Measurements from ENCODE around the gene DNM3.

The DNM3 gene

DNA sequence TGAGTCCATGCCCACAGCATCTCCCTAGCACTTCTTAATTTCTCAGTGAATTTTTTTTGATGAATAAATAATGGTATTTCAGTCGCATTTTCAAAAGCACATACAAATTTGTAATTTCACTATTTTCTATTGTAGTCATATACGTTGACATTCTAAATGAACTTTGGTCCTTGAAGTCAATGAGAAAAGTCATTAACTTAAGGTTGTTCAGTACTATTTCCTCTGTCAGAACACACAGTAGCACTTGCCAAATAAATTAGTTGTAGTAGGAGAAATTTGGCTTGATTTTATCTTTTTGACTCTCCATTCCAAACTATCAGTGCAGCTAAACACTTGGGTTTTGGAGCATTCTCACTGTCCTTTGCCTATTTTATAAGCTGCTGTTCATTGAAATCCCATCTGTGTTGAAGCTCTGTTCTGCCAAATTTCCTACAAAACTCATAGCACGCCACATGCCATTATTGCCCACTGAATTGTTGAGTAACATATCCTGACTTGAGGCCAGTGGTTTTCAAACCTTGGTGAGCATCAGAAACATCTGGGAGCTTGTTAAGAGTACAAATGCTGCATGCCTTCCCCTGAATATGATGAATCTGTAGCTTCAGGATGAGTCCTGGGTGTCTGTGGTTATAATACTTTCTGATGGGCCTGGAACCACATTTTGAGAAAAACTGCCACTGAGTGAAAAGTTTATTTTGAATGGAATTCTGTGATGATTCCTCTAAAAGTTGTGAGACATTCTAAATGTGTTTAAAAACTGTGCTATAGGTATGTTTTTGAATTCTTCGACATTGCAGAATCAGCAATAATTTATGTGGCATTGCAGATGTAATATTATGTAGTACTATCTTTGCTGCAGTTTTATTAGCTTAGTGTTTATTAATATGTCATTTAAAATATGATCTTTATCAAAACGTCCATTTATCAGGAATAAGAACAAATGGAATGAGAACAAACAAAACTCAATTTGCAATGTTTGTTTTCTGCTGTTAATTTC lies 78.9 kb downstream of the DNM3 start:
- 90% methylated on average over 2 of the region's 5 CpGs for WGBS (ENCODE audit: insufficient coverage)
- Histone ChIP-seq H3K27ac (ENCODE audit: insufficient read depth in 1 of 2, low read depth in 1 of 2, low read length in 2 of 2, poor library complexity in 1 of 2, severe bottlenecking in 2 of 2) (no peak overlapping the region), H3K9me3 (ENCODE audit: control extremely low read depth in 1 of 5, control insufficient read depth in 4 of 5, insufficient read depth in 2 of 5, low read depth in 1 of 5, low read length in 4 of 5) (no peaks in the 10 kb centered on the region), H3K4me3 (ENCODE audit: control insufficient read depth in 1 of 7, extremely low read depth in 1 of 7, insufficient read depth in 4 of 7, low read depth in 2 of 7, low read length in 6 of 7) (no peak overlapping the region), H3K4me1 (ENCODE audit: control extremely low read depth in 1 of 4, control insufficient read depth in 4 of 4, insufficient read depth in 4 of 4, low read length in 3 of 4) (peaks cover 0 to 4% (median 2%) of the 10 kb centered on the region in 4 experiments), H3K36me3 (ENCODE audit: control insufficient read depth in 4 of 4, insufficient read depth in 4 of 4, low read length in 3 of 4) (no peaks in the 10 kb centered on the region), H3K27me3 (replicated peaks in 2 of 5; ENCODE audit: control insufficient read depth in 4 of 5, insufficient read depth in 5 of 5, low read length in 4 of 5) (no peaks in the 10 kb centered on the region)
- no peak for DNase-seq
- ChIA-PET CTCF (interaction anchor here (1.3 kb wide), 1 partner anchor 63 kb away, joined by 4 read pairs; no protein-coding TSS in a partner anchor), POLR2A (interaction anchor here (0.6 kb wide), 1 partner anchor 46 kb away, joined by 3 read pairs; no protein-coding TSS in a partner anchor)

DNA sequence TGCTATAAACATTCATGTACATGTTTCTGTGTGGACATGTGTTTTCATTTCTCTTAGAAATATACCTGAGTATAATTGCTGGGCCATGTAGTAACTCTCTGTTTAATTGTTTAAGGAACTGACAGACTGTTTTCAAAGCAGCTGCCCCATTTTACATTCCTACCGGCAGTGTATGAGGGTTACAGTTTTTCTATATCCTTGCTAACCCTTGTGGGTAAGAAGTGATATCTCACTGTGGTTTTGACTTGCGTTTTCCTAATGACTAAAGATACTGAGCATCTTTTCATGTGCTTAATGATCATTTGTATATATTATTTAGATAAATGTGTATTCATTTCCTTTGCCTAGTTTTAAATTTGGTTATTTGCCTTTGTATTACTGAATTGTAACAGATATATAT lies 81.7 kb downstream of the DNM3 start:
- no peak overlapping the region for H3K4me3 ChIP-seq (ENCODE audit: control insufficient read depth in 1 of 7, extremely low read depth in 1 of 7, insufficient read depth in 4 of 7, low read depth in 2 of 7, low read length in 6 of 7)
- 0% methylated on average over 1 of the region's 2 CpGs for WGBS (ENCODE audit: insufficient coverage)
- H3K27me3 ChIP-seq (replicated peaks in 2 of 5; ENCODE audit: control insufficient read depth in 4 of 5, insufficient read depth in 5 of 5, low read length in 4 of 5): no peaks in the 10 kb centered on the region
- DNase-seq: peak; percentile 25 to 81 (median 67)
- no peaks in the 10 kb centered on the region for H3K36me3 ChIP-seq (ENCODE audit: control insufficient read depth in 4 of 4, insufficient read depth in 4 of 4, low read length in 3 of 4)
- H3K4me1 ChIP-seq (ENCODE audit: control extremely low read depth in 1 of 4, control insufficient read depth in 4 of 4, insufficient read depth in 4 of 4, low read length in 3 of 4): peaks cover 0 to 4% (median 2%) of the 10 kb centered on the region in 4 experiments
- H3K27ac ChIP-seq (ENCODE audit: insufficient read depth in 1 of 2, low read depth in 1 of 2, low read length in 2 of 2, poor library complexity in 1 of 2, severe bottlenecking in 2 of 2): no peak overlapping the region
- POLR2A ChIA-PET: no interaction called here
- H3K9me3 ChIP-seq (ENCODE audit: control extremely low read depth in 1 of 5, control insufficient read depth in 4 of 5, insufficient read depth in 2 of 5, low read depth in 1 of 5, low read length in 4 of 5): no peaks in the 10 kb centered on the region
- CTCF ChIA-PET: no interaction called here

DNA sequence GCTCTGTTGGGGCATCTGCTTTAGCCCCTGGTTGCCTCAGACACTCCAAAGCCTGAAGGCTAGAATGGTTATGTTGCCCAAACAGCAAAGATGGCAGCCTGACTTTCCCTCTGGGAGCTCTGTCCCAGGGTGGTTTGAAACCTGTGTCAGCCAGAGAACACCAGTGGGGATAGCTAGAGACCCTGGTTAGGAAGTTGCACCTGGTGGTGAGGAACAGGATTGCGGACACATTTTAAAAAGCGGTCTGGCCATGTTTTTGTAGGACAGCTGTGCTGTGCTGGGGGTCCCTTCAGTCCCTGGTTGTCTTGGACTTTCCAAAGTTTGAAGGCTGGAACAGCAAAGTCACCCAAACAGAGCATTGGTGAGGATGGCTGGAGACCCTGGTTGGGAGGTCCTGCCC lies 87.8 kb downstream of the DNM3 start:
- Histone ChIP-seq H3K9me3 (ENCODE audit: control extremely low read depth in 1 of 5, control insufficient read depth in 4 of 5, insufficient read depth in 2 of 5, low read depth in 1 of 5, low read length in 4 of 5) (no peaks in the 10 kb centered on the region), H3K27me3 (replicated peaks in 2 of 5; ENCODE audit: control insufficient read depth in 4 of 5, insufficient read depth in 5 of 5, low read length in 4 of 5) (no peaks in the 10 kb centered on the region), H3K4me1 (ENCODE audit: control extremely low read depth in 1 of 4, control insufficient read depth in 4 of 4, insufficient read depth in 4 of 4, low read length in 3 of 4) (no peaks in the 10 kb centered on the region), H3K27ac (ENCODE audit: insufficient read depth in 1 of 2, low read depth in 1 of 2, low read length in 2 of 2, poor library complexity in 1 of 2, severe bottlenecking in 2 of 2) (no peak overlapping the region), H3K4me3 (ENCODE audit: control insufficient read depth in 1 of 7, extremely low read depth in 1 of 7, insufficient read depth in 4 of 7, low read depth in 2 of 7, low read length in 6 of 7) (no peak overlapping the region), H3K36me3 (ENCODE audit: control insufficient read depth in 4 of 4, insufficient read depth in 4 of 4, low read length in 3 of 4) (no peaks in the 10 kb centered on the region)
- WGBS (ENCODE audit: insufficient coverage): 100% methylated on average over 2 of the region's 2 CpGs
- ChIA-PET CTCF (interaction anchor here (1.0 to 1.6 kb wide), 5 partner anchors 9 to 514 kb away, joined by 3 to 5 read pairs (median 3); no protein-coding TSS in a partner anchor), POLR2A (no interaction called here)
- DNase-seq: no peak

DNA sequence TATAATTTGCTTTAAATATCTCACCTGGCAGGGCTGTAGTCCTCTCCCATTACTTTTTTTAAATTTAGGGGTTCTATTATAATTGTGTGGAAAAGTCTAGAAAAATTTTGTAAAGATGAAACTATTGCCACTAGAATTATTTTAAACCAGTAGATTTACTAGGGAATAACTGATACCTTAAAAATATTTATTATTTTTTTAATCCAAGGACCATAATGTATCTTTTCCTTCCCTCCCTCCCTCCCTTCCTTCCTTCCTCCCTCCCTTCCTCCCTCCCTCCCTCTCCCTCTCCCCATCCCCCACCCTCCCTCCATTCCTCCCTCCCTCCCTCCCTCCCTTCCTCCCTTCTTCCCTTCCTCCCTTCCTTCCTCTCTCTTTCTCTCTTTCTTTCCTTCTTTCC lies 90.5 kb downstream of the DNM3 start:
- Histone ChIP-seq H3K9me3 (ENCODE audit: control extremely low read depth in 1 of 5, control insufficient read depth in 4 of 5, insufficient read depth in 2 of 5, low read depth in 1 of 5, low read length in 4 of 5) (no peaks in the 10 kb centered on the region), H3K4me3 (ENCODE audit: control insufficient read depth in 1 of 7, extremely low read depth in 1 of 7, insufficient read depth in 4 of 7, low read depth in 2 of 7, low read length in 6 of 7) (no peak overlapping the region), H3K27me3 (replicated peaks in 2 of 5; ENCODE audit: control insufficient read depth in 4 of 5, insufficient read depth in 5 of 5, low read length in 4 of 5) (no peaks in the 10 kb centered on the region), H3K27ac (ENCODE audit: insufficient read depth in 1 of 2, low read depth in 1 of 2, low read length in 2 of 2, poor library complexity in 1 of 2, severe bottlenecking in 2 of 2) (no peak overlapping the region), H3K4me1 (ENCODE audit: control extremely low read depth in 1 of 4, control insufficient read depth in 4 of 4, insufficient read depth in 4 of 4, low read length in 3 of 4) (no peaks in the 10 kb centered on the region), H3K36me3 (ENCODE audit: control insufficient read depth in 4 of 4, insufficient read depth in 4 of 4, low read length in 3 of 4) (no peaks in the 10 kb centered on the region)
- CTCF ChIA-PET: no interaction called here
- POLR2A ChIA-PET: no interaction called here
- no peak for DNase-seq

DNA sequence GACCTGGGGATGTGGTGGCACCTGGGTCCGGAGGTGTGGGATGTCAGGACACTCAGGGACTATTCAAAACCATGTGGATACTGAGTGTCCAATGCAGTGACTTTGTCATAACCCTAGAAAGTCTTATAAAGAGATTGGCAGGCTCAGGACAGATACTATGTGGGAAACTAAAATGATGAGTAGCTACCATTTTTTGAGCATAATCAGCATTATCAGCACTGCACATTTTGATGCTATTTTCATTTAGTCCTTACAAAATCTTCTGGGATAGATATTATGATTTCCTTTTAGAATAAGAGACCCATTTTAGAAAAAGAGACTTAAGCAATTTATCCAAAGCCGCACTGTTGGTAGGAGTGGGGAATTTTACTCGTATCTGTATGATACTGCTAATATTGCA lies 93.4 kb downstream of the DNM3 start:
- Histone ChIP-seq H3K27ac (ENCODE audit: insufficient read depth in 1 of 2, low read depth in 1 of 2, low read length in 2 of 2, poor library complexity in 1 of 2, severe bottlenecking in 2 of 2) (no peak overlapping the region), H3K27me3 (replicated peaks in 2 of 5; ENCODE audit: control insufficient read depth in 4 of 5, insufficient read depth in 5 of 5, low read length in 4 of 5) (no peaks in the 10 kb centered on the region), H3K9me3 (ENCODE audit: control extremely low read depth in 1 of 5, control insufficient read depth in 4 of 5, insufficient read depth in 2 of 5, low read depth in 1 of 5, low read length in 4 of 5) (no peaks in the 10 kb centered on the region), H3K36me3 (ENCODE audit: control insufficient read depth in 4 of 4, insufficient read depth in 4 of 4, low read length in 3 of 4) (no peaks in the 10 kb centered on the region), H3K4me1 (ENCODE audit: control extremely low read depth in 1 of 4, control insufficient read depth in 4 of 4, insufficient read depth in 4 of 4, low read length in 3 of 4) (no peaks in the 10 kb centered on the region), H3K4me3 (ENCODE audit: control insufficient read depth in 1 of 7, extremely low read depth in 1 of 7, insufficient read depth in 4 of 7, low read depth in 2 of 7, low read length in 6 of 7) (no peak overlapping the region)
- DNase-seq: no peak
- POLR2A ChIA-PET: no interaction called here
- CTCF ChIA-PET: no interaction called here
- 20% methylated on average over 1 of the region's 3 CpGs for WGBS (ENCODE audit: insufficient coverage)

DNA sequence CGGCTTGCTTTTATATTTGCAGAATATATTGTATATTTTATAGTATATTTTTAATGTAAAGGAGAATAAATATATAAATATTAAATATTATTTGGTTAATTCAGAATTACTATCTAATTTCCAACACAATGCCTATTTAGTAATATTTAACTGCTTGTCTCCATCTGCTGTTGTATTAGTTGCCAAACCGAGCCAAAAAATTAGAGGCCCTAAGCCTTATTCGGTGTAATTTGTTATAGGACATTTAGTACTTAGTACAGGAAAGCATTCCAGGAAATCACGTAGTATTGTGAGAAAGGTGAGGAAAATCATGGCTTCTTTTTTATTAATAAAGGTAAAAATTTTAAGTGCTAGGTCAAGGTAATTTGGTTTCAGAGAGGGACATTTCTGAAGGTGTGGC lies 93.8 kb downstream of the DNM3 start:
- Histone ChIP-seq H3K27ac (ENCODE audit: insufficient read depth in 1 of 2, low read depth in 1 of 2, low read length in 2 of 2, poor library complexity in 1 of 2, severe bottlenecking in 2 of 2) (no peak overlapping the region), H3K4me3 (ENCODE audit: control insufficient read depth in 1 of 7, extremely low read depth in 1 of 7, insufficient read depth in 4 of 7, low read depth in 2 of 7, low read length in 6 of 7) (no peak overlapping the region), H3K9me3 (ENCODE audit: control extremely low read depth in 1 of 5, control insufficient read depth in 4 of 5, insufficient read depth in 2 of 5, low read depth in 1 of 5, low read length in 4 of 5) (no peaks in the 10 kb centered on the region), H3K4me1 (ENCODE audit: control extremely low read depth in 1 of 4, control insufficient read depth in 4 of 4, insufficient read depth in 4 of 4, low read length in 3 of 4) (no peaks in the 10 kb centered on the region), H3K27me3 (replicated peaks in 2 of 5; ENCODE audit: control insufficient read depth in 4 of 5, insufficient read depth in 5 of 5, low read length in 4 of 5) (no peaks in the 10 kb centered on the region), H3K36me3 (ENCODE audit: control insufficient read depth in 4 of 4, insufficient read depth in 4 of 4, low read length in 3 of 4) (no peaks in the 10 kb centered on the region)
- ChIA-PET CTCF (no interaction called here), POLR2A (no interaction called here)
- 96% methylated on average over 3 of the region's 4 CpGs for WGBS (ENCODE audit: insufficient coverage)
- DNase-seq: no peak

DNA sequence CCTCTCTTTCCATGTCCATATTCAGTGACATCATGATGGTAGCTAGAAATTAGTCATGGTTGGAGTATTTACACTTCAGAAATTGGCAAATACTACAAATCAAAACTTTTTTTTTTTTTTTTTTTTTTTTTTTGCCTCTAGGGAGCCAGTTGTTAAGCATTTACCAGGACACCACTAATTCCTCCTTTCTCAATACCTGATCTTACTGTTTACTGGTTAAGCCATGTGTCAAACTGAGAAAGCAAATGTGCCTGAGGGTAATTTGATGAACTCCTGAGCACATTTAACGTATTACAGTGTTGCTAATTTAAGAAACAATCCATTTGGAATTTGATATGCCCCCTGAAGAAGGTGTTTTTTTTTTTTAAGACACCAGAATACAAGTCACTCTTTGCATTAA lies 94.4 kb downstream of the DNM3 start:
- WGBS (ENCODE audit: insufficient coverage): no CpG with 5 or more reads among the region's 1 CpG
- Histone ChIP-seq H3K4me3 (ENCODE audit: control insufficient read depth in 1 of 7, extremely low read depth in 1 of 7, insufficient read depth in 4 of 7, low read depth in 2 of 7, low read length in 6 of 7) (no peak overlapping the region), H3K4me1 (ENCODE audit: control extremely low read depth in 1 of 4, control insufficient read depth in 4 of 4, insufficient read depth in 4 of 4, low read length in 3 of 4) (no peaks in the 10 kb centered on the region), H3K36me3 (ENCODE audit: control insufficient read depth in 4 of 4, insufficient read depth in 4 of 4, low read length in 3 of 4) (no peaks in the 10 kb centered on the region), H3K27ac (ENCODE audit: insufficient read depth in 1 of 2, low read depth in 1 of 2, low read length in 2 of 2, poor library complexity in 1 of 2, severe bottlenecking in 2 of 2) (no peak overlapping the region), H3K27me3 (replicated peaks in 2 of 5; ENCODE audit: control insufficient read depth in 4 of 5, insufficient read depth in 5 of 5, low read length in 4 of 5) (no peaks in the 10 kb centered on the region), H3K9me3 (ENCODE audit: control extremely low read depth in 1 of 5, control insufficient read depth in 4 of 5, insufficient read depth in 2 of 5, low read depth in 1 of 5, low read length in 4 of 5) (no peaks in the 10 kb centered on the region)
- ChIA-PET POLR2A (no interaction called here), CTCF (no interaction called here)
- DNase-seq: no peak

Data from common myeloid progenitor, CD34-positive (primary cell).